Stomach (tissue), 4 donors: Measurements from ENCODE around the gene ADTRP.

Experiments used
- CTCF ChIP-seq, 7 experiments: fragments of 450-650 bp in 4 of 7; fragments of 200-600 bp in 3 of 7; sonication (generic) in 3 of 7; IDR thresholded peaks; one replicate each; pipeline ENCODE4 v1.5.1; 2016 to 2019; ENCODE audit warnings: antibody characterized with exemption in 7 of 7, control low read depth in 2 of 7, mild to moderate bottlenecking in 1 of 7
- EP300 ChIP-seq: sonication (generic); formaldehyde crosslinking; IDR thresholded peaks from one replicate; pipeline ENCODE4 v1.6.1; 2017; ENCODE audit warnings: antibody characterized with exemption
- POLR2A ChIP-seq, 4 donors: fragments of 450-650 bp; IDR thresholded peaks; one replicate each; pipeline ENCODE4 v1.6.1; 2016; ENCODE audit warnings: antibody characterized with exemption in 4 of 4, control low read depth in 2 of 4, mild to moderate bottlenecking in 1 of 4, moderate library complexity in 1 of 4
- POLR2AphosphoS5 ChIP-seq, 3 donors: sonication (generic); formaldehyde crosslinking; IDR thresholded peaks; one replicate each; pipeline ENCODE4 v1.6.1; 2016; ENCODE audit warnings: antibody characterized with exemption in 3 of 3

GRCh38 chr6:11755725-11756124 lies 22.9 kb downstream of the ADTRP start:
- TF ChIP-seq CTCF (IDR thresholded peaks at IDR 0.05) (no peak), POLR2AphosphoS5 (IDR thresholded peaks at IDR 0.05) (no peak), EP300 (no peak), POLR2A (IDR thresholded peaks at IDR 0.05) (no peak)
